PFSK-1 (cell line): ENCODE data around the gene NKAIN2.

Source experiments
- FOXP2 ChIP-seq: optimal IDR thresholded peaks from 2 replicates; pipeline ENCODE3; 2011; ENCODE audit warnings: borderline replicate concordance, control low read depth, inconsistent platforms; ENCODE audit not compliant: insufficient read depth; ENCODE audit errors: extremely low read length, extremely low read depth
- POLR2AphosphoS5 ChIP-seq: IDR thresholded peaks from 2 replicates; pipeline ENCODE4 v1.6.1; 2012; ENCODE audit warnings: low read depth, mild to moderate bottlenecking, control low read depth, low read length, moderate library complexity
- REST ChIP-seq, 2 experiments: IDR thresholded peaks; 2 replicates each; pipeline versions ENCODE4 v1.6.1 to v1.8.0; 2011 to 2012; ENCODE audit warnings: low read depth in 2 of 2, low read length in 2 of 2, control low read depth in 1 of 2, inconsistent platforms in 1 of 2, mild to moderate bottlenecking in 1 of 2, moderate library complexity in 1 of 2; ENCODE audit not compliant: insufficient read depth in 1 of 2
- SIN3A ChIP-seq: IDR thresholded peaks from 2 replicates; pipeline ENCODE4 v1.6.1; 2012; ENCODE audit warnings: mild to moderate bottlenecking, low read length, moderate library complexity, borderline replicate concordance; ENCODE audit not compliant: insufficient read depth
- TAF1 ChIP-seq: IDR thresholded peaks from 2 replicates; pipeline ENCODE4 v1.6.1; 2012; ENCODE audit warnings: low read length, control low read depth, borderline replicate concordance; ENCODE audit not compliant: insufficient read depth

Gene NKAIN2

GRCh38 chr6:124661097-124661661 is 857.5 kb downstream of the NKAIN2 start:
- no peak for TF ChIP-seq REST (IDR thresholded peaks at IDR 0.05; ENCODE audit: insufficient read depth in 1 of 2, low read depth in 2 of 2, low read length in 2 of 2)
- no peak for TF ChIP-seq POLR2AphosphoS5
- no peak for TF ChIP-seq SIN3A
- no peak for TF ChIP-seq FOXP2
- no peak for TF ChIP-seq TAF1

DNA sequence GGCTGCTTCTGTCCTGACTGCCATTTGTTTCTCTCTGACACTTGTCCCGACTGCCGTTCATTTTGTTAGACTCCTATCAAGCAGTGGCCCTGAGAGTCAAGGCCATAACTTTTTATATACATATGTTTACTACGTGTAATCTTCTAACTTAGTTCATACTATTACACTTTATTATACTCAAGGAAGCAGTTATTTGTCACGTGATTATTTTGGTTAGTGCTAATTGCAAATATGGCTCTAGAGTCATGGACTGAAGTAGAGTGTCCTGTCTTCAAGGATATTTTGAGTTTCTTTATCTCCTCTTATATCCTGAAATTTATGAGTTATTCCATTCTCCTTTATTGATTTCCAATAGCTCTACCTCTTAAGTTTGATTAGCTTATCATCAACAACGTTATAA is 864.4 kb downstream of the NKAIN2 start:
- no peak for TF ChIP-seq SIN3A
- TF ChIP-seq TAF1 = no peak
- TF ChIP-seq POLR2AphosphoS5 = no peak
- no peak for TF ChIP-seq REST (IDR thresholded peaks at IDR 0.05; ENCODE audit: insufficient read depth in 1 of 2, low read depth in 2 of 2, low read length in 2 of 2)
- no peak for TF ChIP-seq FOXP2

DNA sequence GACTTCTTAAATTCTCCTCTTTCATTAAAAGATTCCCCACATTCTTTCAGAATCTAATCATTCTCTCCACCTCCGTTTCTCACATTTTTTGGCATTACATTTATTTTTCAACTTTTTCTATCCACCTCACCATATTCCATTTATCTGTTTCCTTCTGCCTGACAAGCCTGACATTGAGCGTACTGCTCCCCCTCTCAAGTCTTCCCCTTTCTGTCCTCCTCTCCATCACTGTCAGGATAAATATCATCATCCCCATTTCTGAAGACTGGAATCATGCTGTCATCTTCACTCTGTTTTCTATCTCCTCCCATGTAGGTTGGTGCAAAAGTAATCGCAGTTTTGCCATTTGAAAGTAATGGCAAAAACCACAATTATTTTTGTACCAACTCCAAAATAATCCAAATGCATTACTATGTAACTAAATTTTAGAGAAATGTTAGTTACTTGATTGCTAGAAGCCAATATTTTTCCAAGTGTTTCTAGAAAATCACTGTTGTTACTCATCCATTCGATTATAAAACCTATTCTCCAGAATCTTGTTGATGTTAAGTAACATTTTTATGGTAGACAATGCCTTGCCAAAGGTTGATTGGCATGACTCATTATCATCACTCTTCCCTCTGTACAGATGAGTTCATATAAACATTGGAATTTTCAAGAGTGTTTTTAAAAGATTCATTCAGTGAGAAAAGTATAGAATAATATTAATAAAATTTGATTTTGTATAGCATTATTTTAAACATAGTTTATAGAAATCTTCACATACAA is 866.2 kb downstream of the NKAIN2 start:
- TF ChIP-seq POLR2AphosphoS5 = no peak
- TF ChIP-seq REST (IDR thresholded peaks at IDR 0.05; ENCODE audit: insufficient read depth in 1 of 2, low read depth in 2 of 2, low read length in 2 of 2) = no peak
- TF ChIP-seq SIN3A = no peak
- TF ChIP-seq TAF1 = no peak
- TF ChIP-seq FOXP2 = no peak

DNA sequence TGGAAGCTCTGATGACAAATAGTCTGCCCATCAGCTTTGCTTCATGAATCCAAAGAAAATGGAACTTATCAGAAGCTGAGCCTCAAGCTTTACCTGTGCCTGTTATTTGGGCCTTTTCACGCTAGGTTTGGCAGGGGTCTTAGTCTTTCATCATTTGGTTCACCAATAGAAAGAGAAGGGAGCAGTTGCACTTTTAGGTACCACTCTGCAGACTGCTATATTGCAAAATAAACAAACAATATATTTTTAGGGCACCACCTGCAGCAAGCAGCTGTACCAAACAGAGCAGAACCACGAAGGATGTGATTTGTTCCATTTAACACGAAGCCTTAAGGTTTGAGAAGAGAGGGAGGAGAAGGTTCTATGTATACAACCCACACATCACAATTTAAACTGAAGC is 867.1 kb downstream of the NKAIN2 start:
- TF ChIP-seq TAF1 = no peak
- no peak for TF ChIP-seq SIN3A
- TF ChIP-seq FOXP2 = no peak
- TF ChIP-seq POLR2AphosphoS5 = no peak
- no peak for TF ChIP-seq REST (IDR thresholded peaks at IDR 0.05; ENCODE audit: insufficient read depth in 1 of 2, low read depth in 2 of 2, low read length in 2 of 2)
